NCI-H187 (cell line): ENCODE results near the gene HERC4.

Experiments
- DNase-seq, 2 experiments: peaks; one replicate each; lab custom pipeline; 2025; lab: John Stamatoyannopoulos, UW

Gene HERC4

DNA sequence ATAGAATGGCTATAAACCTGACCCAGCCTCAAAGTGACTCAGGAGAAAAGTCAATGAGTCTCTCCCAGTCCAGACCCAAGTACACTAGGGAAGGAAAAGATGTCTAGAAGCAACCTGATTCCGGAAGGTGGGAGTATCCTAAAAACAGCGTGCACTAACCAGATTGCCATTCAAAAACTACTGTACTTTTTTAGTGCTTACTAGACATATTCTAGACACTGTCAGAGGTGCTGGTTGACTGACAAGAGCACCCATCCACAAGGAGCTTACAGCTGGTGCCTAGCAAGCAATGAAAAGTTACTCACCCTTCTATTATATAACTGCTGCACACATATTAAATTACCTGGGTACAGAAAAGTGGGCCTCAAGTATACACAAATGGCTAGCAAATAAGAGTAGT is 109.6 kb downstream of the HERC4 start:
- no peak for DNase-seq

DNA sequence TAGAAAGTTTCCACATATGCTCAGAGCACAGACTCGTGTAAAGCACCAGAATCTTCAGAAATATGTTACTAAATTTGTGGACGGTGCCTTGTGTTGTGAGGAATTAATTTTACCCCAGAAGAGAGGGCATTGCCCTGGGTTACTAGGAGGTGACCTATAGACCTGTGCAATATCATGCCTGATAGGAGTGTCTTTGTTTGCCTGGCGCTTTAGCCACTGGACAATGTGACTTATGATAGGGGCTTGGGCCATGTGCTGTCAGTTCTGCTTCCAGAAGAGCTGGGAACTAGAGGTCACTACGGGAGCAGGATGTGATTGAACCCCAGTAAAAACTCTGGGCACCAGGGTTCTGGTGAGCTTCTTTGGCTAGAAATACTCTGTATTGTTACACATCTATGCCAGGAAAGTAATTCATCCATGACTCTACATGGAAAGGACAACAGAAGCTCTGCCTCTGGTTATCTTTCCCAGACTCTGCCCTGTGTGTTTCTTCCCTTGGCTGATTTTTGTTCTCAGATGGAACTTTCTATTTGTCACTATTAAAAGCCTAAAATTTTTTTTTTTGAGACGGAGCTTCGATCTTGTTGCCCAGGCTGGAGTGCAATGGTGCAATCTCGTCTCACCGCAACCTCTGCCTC is 115.1 kb downstream of the HERC4 start:
- no peak for DNase-seq

DNA sequence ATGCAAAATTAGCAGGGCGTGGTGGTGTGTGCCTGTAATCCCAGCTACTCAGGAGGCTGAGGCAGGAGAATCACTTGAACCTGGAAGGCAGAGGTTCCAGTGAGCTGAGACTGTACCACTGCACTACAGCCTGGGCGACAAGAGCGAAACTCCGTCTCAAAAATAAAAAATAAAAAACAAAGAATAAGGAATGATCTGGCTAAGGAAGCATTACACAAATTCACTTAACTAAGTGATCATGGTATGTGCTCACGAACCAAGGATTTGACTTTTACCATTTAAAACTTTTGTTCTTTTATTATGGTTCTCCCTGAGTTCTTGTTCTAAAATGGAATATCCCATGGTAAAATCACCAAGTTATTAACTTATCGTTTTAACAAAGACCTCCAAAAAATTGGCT is 119.5 kb downstream of the HERC4 start:
- DNase-seq: no peak

DNA sequence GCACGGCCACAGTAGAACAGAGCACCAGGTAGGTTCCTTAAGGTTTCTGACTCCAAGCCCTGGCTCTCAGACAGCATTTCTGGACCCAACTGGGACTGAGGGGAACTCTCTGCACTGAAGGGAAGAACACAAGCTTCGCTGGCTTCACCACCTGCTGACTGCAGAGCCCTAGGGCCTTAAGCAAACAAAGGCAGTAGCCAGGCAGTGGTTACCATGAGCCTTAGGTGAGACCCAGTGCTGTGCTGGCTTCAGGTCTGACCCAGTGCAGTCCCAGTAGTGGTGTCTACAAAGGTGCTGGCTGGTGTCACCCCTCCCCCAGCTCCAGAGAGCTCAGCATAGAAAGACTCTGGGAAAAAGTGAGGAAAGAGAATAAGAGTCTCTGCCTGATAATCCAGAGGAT is 131.2 kb downstream of the HERC4 start:
- no peak for DNase-seq

DNA sequence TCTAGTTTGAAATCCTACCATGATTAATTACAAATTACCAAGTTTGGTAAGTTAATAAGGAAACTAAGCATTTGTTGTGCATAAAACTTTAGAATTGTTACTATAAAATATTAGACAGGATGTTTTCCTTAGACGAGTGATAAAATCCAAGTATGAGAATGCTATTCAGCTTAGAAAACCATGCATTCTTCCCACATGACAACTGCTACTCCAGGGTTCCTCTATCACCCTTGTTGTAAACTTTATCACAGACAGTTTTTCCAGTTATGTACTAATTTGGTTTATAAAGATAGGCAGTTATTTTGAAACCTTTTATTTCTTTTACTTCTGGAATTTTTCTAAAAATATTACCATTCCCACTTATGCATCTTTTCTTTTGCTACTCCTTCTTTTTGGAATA is 138.7 kb downstream of the HERC4 start:
- DNase-seq: no peak

DNA sequence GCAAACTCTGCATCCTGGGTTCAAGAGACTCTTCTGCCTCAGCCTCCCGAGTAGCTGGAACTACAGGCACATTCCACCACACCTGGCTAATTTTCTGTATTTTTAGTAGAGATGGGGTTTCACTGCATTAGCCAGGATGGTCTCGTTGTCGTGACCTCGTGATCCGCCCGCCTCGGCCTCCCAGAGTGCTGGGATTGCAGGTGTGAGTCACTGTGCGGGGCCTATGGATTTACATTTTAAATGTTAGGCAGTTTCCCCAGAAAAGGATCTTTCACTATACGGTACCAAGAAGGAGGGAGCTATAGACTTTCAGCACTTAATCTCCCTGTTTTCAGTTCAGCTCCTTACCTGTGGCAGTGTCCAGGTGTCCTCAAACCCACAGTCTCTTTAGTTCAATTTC is 139.9 kb downstream of the HERC4 start:
- DNase-seq: no peak

DNA sequence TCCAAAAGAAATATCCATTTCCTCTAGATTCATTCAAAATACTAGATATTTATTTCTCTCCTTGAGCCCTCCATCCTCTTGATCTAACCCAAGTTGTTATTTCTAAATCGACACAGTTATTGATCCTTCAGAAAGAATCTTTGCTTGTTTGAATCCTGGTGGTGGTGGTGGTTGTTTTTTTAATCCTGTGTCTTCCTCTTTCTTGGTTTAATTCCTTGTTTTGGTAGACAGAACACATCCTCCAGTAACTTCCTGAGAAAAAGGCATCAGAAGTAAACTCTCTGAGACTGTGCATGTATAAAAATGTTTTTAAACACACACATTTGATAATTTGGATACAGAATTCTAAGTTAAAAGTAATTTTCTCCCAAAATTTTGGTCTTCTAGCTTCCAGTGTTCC is 140.7 kb downstream of the HERC4 start:
- DNase-seq: no peak

DNA sequence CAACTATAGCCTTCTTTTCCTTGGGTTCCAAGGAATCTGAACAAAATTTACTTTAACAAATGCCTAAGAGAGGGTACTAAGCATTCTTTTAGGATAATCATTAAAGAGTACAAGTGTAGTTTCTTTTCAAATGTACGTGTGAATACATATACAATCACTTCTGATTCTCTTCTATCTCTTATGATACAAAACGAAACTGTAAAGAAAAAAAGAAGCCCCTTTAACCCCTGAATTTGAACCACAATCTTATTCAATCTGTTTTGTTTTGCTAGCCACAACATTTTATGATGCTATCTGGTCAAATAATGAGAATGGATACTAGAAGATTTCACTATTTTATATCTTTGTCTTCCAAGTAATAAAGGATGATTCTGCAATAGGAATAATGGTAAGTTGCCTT is 141.9 kb downstream of the HERC4 start:
- DNase-seq: no peak

DNA sequence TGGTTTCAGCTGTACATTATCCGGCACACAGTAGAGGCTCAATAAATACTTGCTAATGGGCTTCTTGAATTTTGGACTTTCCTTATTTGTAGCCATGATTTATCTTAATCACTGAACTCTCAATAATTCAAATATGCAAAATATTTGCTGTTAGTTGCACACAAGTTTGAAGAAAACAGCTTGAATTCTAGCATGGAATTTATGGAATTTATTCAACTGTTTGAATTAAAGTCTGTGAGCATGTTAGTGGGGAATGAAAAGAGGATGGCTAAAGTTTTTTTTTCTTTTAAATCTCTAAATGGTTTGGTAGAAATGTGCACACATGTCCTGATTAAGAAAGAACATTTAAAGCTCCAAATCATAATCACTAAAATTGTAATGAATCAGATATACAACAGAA is 148.1 kb downstream of the HERC4 start:
- DNase-seq: no peak

DNA sequence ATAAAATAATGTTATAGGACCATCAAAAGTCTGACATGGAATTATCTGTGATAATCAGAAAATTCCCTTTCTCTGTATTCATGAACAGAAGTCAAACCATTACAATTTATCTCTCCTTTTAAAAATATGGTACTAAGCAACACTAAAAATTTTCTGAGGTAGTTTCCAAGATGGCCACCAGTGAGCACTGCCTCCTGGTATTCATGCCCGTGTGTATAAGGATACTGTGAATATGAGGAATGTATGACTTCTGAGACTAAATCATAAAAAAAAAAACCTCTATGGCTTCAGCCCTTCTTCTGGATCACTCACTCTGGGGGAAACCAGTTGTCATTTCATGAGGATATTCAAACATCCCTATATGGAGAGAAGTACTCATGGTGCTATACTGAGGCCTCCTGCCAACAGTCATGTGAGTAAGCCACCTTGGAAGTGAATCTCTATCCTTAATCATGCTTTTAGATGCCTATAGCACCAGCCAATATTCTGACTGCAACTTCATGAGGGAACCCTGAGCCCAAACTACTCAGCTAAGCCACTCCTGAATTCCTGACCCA is 149.6 kb downstream of the HERC4 start:
- no peak for DNase-seq

DNA sequence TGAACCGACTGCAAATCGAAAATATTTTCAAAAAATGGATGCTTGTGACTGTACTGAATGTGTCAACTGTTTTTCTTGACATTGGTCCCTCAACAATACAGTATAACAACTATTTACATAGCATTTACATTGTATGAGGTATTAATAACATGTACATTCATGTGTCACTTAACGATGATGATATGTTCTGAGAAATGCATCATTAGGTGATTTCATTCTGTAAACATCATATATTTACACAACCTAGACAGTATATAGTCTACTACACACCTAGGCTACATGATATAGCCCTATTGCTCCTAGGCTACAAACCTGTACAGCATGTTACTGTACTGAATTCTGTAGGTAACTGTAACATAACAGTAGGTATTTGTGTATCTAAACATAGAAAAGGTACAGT is 150.9 kb downstream of the HERC4 start:
- DNase-seq: no peak

DNA sequence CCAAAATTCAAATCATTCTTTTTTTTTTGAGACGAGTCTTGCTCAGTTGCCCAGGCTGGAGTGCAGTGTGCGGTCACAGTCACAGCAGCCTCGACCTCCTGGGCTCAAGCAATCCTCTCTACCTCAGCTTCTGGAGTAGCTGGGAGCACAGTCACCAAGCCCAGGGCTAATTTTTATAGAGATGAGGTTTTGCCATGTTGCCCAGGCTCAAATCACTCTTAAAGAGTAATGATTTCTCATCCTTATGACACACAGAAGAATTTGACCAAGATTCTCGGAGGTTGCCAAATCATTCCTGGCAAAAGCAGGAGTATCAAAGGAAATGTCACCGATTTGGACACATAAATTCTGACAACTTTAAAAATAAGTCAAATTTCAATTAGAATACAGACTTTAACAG is 151.5 kb downstream of the HERC4 start:
- DNase-seq: no peak

DNA sequence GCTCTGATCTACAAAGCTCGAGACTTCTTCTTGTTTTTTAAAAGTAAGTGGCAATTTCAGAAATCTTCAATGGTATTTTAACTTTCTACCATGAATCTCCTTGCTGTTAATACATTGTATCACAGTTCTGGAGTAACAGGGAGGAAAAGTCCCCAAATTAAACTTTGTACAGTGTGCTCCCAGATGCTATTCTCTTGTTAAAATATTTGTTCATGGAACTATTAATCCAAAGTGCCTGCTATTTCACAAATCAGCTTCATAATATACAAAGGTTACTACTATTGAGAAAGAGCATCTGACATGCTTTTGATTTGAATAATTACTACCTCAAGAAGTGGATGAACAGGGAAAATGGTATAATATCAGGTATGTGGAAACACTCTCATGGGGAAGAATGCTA is 154.0 kb downstream of the HERC4 start:
- no peak for DNase-seq

DNA sequence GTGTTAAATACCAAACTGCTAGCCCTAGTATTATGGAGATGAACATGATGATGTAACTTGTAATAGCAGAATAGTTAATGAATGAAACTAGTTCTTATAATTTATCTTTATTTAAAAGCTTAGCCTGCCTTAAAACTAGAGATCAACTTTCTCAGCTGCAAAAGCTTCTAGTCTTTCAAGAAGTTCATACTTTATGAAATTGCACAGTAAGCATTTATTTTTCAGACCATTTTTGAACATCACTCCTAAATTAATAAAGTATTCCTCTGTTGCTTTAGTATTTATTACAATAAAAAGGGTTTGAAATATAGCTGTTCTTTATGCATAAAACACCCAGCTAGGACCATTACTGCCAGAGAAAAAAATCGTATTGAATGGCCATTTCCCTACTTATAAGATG is 157.4 kb downstream of the HERC4 start:
- DNase-seq: no peak

DNA sequence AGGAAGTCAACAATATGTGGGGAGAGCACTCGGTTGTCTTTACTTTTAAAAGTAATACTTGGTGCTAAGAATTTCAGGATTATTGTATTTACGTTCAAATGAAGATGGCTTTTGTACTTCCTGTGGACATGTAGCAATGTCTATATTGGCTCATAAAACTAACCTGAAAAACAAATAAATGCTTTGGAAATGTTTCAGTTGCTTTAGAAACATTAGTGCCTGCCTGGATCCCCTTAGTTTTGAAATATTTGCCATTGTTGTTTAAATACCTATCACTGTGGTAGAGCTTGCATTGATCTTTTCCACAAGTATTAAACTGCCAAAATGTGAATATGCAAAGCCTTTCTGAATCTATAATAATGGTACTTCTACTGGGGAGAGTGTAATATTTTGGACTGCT is 157.9 kb downstream of the HERC4 start:
- no peak for DNase-seq

DNA sequence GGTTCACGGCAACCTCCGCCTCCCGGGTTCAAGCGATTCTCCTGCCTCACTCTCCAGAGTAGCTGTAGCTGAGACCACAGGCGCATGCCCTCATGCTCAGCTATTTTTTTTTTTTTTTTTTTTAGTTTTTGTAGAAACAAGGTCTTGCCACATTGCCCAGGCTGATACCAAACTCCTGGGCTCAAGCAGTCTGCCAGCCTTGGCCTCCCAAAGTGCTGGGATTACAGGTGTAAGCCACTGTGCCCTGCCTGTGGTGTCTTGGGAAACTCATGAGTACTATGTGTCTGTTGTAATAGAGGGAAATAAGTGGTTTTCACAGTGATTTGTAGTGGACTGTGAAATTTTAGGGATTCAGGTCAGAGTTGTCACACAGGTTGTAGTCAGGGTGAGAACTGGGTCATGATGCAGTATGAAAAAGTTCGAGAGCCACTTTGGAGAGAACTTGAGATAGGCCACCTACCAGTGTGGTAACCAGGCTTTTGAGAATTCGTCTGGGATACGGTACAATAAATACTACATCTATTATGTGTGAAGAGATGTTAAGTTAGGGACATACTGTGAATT is 160.2 kb downstream of the HERC4 start:
- DNase-seq: no peak

DNA sequence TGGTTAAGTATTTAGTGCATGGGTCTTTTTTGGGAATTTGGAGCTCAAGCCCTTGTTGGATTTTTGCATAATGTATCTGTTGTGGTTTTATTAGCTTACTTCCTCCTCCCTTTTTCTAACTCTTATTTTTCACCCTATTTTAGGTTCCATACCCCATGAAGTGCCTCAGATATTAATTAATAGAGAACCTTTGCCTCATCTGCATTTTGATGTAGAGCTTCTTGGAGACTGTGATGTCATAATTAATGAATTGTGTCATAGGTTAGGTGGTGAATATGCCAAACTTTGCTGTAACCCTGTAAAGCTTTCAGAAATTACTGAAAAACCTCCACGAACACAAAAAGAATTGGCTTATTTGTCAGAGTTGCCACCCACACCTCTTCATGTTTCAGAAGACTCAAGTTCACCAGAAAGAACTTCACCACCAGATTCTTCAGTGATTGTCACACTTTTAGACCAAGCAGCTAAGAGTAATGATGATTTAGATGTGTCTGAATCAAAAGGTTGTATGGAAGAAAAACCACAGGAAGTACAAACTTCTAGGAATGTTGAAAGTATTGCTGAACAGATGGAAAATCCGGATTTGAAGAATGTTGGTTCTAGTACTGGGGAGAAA is 162.6 kb downstream of the HERC4 start:
- no peak for DNase-seq

DNA sequence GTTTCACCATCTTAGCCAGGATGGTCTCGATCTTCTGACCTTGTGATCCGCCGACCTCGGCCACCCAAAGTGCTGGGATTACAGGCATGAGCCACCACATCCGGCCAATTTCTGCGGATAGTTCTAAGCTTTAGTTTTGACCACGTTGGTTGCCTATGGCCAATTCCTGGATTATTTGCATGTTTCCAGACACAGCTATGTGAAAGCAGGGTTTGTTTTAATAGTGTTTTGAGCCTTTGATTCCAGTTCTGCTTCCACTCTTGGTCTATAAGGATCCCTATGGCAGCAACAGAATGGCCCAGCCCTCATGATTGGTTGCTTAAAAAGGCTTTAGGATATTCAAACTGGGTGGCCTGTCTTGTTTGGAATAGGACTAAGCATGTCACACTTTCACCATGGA is 171.5 kb downstream of the HERC4 start:
- no peak for DNase-seq

DNA sequence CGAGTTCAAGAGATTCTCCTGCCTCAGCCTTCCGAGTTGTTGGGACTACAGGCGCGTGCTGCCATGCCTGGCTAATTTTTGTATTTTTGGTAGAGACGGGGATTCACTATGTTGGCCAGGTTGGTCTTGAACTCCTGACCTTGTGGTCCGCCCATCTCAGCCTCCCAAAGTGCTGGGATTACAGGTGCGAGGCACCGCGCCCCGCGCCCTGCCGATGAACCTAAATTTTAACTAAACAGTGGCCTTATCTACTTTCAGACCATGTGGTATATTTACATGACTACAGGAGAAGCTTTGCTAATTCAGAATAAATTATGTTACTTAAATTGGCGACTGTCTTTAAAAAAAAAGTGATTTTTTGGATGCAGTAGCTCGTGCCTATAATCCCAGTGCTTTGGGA is 181.4 kb downstream of the HERC4 start:
- DNase-seq: no peak

DNA sequence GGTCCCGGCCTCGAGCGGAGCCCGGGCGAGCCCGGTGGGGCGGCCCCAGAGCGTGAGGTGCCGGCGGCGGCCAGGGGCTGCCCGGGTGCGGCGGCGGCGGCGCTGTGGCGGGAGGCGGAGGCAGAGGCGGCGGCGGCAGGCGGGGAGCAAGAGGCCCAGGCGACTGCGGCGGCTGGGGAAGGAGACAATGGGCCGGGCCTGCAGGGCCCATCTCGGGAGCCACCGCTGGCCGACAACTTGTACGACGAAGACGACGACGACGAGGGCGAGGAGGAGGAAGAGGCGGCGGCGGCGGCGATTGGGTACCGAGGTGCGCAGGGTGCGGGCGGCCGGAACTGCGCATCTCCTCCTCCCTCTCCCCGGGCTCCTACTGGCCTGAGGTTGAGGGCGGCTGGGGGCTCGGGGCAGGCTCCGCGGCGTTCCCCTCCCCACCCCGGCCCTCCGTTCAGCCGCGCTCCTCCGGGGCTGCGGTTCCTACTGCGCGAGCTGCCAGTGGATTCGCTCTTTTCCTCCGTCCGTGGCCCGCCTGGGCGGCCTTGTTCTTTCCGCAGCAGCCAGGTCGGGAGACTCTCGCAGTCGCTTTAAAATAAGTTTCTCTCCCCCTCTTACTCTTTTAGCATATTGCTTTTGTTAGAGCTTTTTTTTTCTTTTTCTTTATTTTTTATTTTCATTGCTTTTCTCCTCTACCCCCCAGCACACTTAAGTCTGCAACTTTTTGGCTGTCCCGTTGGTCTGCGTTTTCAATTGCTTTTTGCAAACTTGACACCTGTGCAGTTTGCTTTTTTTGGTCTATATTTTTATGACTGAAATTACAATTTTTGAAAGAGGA is 190.0 kb downstream of the HERC4 start:
- DNase-seq: peak in 1 of 2 experiments; percentile 23

DNA sequence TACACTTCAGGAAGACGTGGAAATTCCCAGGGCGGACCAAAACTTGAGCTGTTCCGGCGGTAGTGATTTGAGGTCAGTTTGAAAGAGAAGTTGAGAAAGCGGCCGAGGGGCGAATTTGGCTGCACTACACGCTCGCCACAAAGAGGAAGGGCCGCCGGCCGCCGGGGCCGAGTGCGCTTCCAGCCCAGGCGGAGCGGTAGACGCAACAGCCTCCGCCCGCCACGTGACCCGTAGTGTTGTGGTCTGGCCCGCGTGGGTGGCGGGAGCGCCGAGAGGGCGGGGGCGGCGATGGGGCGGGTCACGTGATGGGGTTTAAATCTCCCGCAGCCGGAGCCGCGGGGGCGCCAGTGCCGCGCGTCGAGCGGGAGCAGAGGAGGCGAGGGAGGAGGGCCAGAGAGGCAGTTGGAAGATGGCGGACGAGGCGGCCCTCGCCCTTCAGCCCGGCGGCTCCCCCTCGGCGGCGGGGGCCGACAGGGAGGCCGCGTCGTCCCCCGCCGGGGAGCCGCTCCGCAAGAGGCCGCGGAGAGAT is 190.7 kb downstream of the HERC4 start, which contains the start of gene SIRT1:
TSS of gene SIRT1 (plus strand) at position 344 of the 529 bp plus-strand sequence. CDS start at position 410, 66 bp downstream.
- DNase-seq: peak; percentile 75 to 84

DNA sequence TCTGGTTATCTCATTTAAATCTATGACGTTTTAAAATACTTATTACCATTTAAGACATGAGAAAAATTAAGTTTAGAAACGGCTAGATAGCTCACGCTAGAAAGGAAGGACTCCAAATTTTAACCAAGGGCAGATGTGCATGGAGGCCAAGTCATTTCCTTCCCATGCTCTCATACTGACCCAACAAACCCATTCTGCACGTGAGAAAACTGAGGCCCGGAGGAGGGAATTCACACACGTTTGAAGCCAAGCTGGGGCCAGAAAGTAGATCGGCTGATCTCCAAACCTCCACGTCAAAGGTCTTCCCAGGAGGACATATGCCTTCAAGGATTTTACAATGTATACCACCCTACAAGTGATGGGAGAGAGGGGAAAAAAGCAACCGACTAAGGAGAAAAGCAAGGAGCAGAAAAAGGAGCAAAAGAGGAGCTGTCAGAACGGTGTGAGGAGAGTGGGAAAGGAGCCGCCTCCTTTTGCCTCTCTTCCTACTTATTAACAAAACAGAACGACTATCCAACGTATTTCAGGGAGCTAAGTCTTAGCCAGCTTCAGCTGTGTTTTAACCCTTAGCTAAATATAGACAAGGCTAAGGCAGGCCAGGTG is 191.3 kb downstream of the HERC4 start:
- DNase-seq: no peak
